Measurements from ENCODE around the gene LRRC8E. TPM values are rescaled to one million over a fixed set of nuclear protein-coding genes. Genes with fewer than 3 reads are reported as not detected.

LRRC8E gene
- total RNA-seq, 1 experiment from 2014 or later, result 10.3 TPM

GRCh38 chr19:7869910-7870511, 18.3 kb upstream of the LRRC8E start:
- POLR2A ChIA-PET, result interaction anchor here (0.6 to 2.2 kb wide), 14 partner anchors 11 to 806 kb away, joined by 3 to 91 read pairs (median 4); partner anchors contain the start of genes LRRC8E, MAP2K7, SNAPC2 and TIMM44
- Mint-ChIP-seq H3K36me3 (ENCODE audit: insufficient read depth, unreplicated experiment) (peaks cover 13% of the 10 kb centered on the region), H3K27me3 (ENCODE audit: insufficient read depth, unreplicated experiment) (no peaks in the 10 kb centered on the region), H3K4me1 (ENCODE audit: insufficient read depth, unreplicated experiment) (peaks cover 27% of the 10 kb centered on the region), H3K4me3 (ENCODE audit: unreplicated experiment) (peak overlapping the region; percentile 77), H3K9me3 (ENCODE audit: unreplicated experiment) (no peaks in the 10 kb centered on the region), H3K27ac (ENCODE audit: low read depth, unreplicated experiment) (no peak overlapping the region)
- no TSS peak for BruUV-seq (replicated peaks)
- intact Hi-C loops (cut with micrococcal nuclease), result loop anchor here (1.0 to 5.0 kb wide), 2 partner anchors 33 to 52 kb away; partner anchors contain the start of genes MAP2K7 and SNAPC2
- DNase-seq (ENCODE audit: unreplicated experiment), result peak; percentile 85
- CTCF ChIA-PET, result interaction anchor here (0.5 to 1.9 kb wide), 25 partner anchors 9 to 1756 kb away, joined by 3 to 18 read pairs (median 6); partner anchors contain the start of genes LRRC8E, MAP2K7 and TRAPPC5
- TF ChIP-seq, protein P1, sequence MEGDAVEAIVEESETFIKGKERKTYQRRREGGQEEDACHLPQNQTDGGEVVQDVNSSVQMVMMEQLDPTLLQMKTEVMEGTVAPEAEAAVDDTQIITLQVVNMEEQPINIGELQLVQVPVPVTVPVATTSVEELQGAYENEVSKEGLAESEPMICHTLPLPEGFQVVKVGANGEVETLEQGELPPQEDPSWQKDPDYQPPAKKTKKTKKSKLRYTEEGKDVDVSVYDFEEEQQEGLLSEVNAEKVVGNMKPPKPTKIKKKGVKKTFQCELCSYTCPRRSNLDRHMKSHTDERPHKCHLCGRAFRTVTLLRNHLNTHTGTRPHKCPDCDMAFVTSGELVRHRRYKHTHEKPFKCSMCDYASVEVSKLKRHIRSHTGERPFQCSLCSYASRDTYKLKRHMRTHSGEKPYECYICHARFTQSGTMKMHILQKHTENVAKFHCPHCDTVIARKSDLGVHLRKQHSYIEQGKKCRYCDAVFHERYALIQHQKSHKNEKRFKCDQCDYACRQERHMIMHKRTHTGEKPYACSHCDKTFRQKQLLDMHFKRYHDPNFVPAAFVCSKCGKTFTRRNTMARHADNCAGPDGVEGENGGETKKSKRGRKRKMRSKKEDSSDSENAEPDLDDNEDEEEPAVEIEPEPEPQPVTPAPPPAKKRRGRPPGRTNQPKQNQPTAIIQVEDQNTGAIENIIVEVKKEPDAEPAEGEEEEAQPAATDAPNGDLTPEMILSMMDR (IDR thresholded peaks at IDR 0.05; ENCODE audit: unreplicated experiment), result no peak

- POLR2A ChIA-PET, result interaction anchor here (0.9 to 1.8 kb wide), 2 partner anchors 17 to 32 kb away, joined by 3 to 5 read pairs; partner anchors contain the start of gene LRRC8E
- Mint-ChIP-seq H3K4me3 (ENCODE audit: unreplicated experiment) (peak overlapping the region; percentile 77), H3K4me1 (ENCODE audit: insufficient read depth, unreplicated experiment) (peaks cover 21% of the 10 kb centered on the region), H3K36me3 (ENCODE audit: insufficient read depth, unreplicated experiment) (peaks cover 7% of the 10 kb centered on the region), H3K9me3 (ENCODE audit: unreplicated experiment) (no peaks in the 10 kb centered on the region), H3K27ac (ENCODE audit: low read depth, unreplicated experiment) (peak overlapping the region; percentile 80), H3K27me3 (ENCODE audit: insufficient read depth, unreplicated experiment) (no peaks in the 10 kb centered on the region)
- TF ChIP-seq, protein P1 (IDR thresholded peaks at IDR 0.05; ENCODE audit: unreplicated experiment), result no peak
- CTCF ChIA-PET, result interaction anchor here (0.6 to 0.9 kb wide), 3 partner anchors 12 to 223 kb away, joined by 3 to 4 read pairs (median 4); no protein-coding TSS in a partner anchor
- intact Hi-C loops (cut with micrococcal nuclease), result no loop called here
- DNase-seq (ENCODE audit: unreplicated experiment), result peak; percentile 92
- BruUV-seq (replicated peaks), result no TSS peak
Measured at GRCh38 chr19:7870571-7871436, 17.5 kb upstream of the LRRC8E start.

DNA sequence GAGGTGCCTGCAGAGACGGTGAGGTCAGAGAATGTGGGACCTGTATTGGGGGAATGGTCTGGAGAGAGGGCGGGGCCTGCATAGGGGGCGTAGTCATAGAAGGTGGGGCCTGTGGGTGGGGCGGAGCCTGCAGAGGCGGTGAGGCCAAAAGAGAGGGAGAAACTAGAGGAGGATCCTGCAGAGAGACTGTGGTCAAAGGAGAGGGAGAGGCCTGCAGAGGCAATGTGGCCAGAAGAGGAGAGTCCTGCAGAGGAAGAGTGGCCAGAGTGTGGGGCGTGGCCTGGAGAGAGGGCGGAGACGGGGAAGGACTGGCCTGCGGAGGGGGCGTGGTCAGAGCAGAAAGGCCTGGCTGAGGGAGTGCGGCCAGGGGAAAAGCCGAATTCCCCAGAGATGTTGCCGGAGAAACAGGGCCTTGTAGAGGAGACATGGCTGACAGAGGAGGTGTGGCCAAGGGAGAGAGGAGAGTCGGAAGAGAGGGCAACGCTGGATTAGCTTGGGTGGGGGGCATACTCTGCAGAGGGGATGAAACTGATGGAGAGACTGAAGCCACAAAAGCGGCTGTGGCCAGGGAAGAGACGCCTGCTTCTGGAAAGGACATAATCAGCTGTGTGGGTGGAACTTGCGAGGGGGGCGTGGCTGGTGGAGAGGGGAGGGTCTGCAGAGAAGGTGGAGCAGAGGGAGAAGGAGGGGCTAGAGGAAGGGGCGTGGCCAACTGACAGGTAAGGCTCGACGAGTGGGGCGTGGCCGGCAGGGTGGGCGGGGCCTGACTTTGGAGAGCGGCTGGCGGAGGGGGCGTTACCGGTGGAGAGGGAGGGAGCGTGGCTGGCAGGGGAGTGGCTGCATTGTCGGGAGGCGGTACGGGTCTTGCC, 16.6 kb upstream of the LRRC8E start:
- DNase-seq (ENCODE audit: unreplicated experiment), result peak; percentile 95
- BruUV-seq (replicated peaks), result no TSS peak
- CTCF ChIA-PET, result interaction anchor here (0.9 kb wide), 1 partner anchor 13 kb away, joined by 3 read pairs; no protein-coding TSS in a partner anchor
- Mint-ChIP-seq H3K9me3 (ENCODE audit: unreplicated experiment) (no peaks in the 10 kb centered on the region), H3K27ac (ENCODE audit: low read depth, unreplicated experiment) (peak overlapping the region; percentile 80), H3K36me3 (ENCODE audit: insufficient read depth, unreplicated experiment) (peaks cover 7% of the 10 kb centered on the region), H3K27me3 (ENCODE audit: insufficient read depth, unreplicated experiment) (no peaks in the 10 kb centered on the region), H3K4me3 (ENCODE audit: unreplicated experiment) (peak overlapping the region; percentile 68), H3K4me1 (ENCODE audit: insufficient read depth, unreplicated experiment) (peaks cover 21% of the 10 kb centered on the region)
- TF ChIP-seq, protein P1 (IDR thresholded peaks at IDR 0.05; ENCODE audit: unreplicated experiment), result no peak
- intact Hi-C loops (cut with micrococcal nuclease), result no loop called here
- POLR2A ChIA-PET, result interaction anchor here (0.5 to 1.8 kb wide), 5 partner anchors 17 to 31 kb away, joined by 3 to 5 read pairs (median 4); partner anchors contain the start of gene LRRC8E

Data from MCF 10A (cell line).